Dermis microvascular lymphatic vessel endothelial cell (primary cell): ENCODE measurements around the gene UBR7. TPM values are rescaled to one million over a fixed set of nuclear protein-coding genes. Genes with fewer than 3 reads are reported as not detected.
"Not testable (repeated sequence)": the region's sequence is repeated elsewhere in the genome, so short reads cannot be mapped to it uniquely, and the experiment has no call there.

Experiments
- DNase-seq, 2 donors: peaks; one replicate each; pipeline versions ENCODE4 v3.0.0 to v3.0.0-alpha.2; 2010; ENCODE audit warnings: low read depth in 2 of 2
- total RNA-seq: library from RNA; depleted of rRNA; stranded (reverse); fragments of >200 nt; gene quantifications from 2 replicates; pipeline ENCODE4 v1.2.1, GENCODE V29; 2014

Gene UBR7
- total RNA-seq, 1 donor from 2014 or later, result 49.9 TPM

DNA sequence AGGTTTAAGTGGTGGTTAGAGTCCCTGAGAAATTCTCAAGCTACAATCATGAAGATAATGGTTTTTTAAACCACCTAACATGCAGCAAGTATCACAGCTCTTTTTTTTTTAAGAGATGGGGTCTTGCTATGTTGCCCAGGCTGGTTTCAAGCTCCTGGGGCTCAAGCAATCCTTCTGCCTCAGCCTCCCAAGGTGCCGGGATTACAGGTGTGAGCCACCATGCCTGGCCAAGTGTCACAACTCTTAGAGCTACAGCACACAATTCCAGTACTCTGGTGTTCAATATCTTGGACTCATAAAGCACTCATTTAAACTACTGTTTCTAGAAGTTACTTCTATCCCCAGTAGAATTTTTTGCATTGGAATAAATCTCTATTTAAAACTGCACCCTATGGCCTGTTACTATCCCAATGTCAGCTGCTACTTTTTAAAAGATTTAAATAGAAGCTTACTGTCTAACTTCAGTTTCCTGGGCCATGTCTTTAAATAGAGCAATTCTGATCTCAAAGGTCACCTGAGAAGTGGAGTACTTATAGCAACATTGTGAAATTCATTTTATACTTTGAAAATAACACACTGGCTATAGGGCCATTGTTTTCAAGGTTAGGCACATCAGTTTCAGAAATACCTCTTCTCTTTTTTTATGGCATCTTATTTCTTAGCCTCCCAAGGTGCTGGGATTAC is 11.6 kb upstream of the UBR7 start:
- DNase-seq, result no peak

DNA sequence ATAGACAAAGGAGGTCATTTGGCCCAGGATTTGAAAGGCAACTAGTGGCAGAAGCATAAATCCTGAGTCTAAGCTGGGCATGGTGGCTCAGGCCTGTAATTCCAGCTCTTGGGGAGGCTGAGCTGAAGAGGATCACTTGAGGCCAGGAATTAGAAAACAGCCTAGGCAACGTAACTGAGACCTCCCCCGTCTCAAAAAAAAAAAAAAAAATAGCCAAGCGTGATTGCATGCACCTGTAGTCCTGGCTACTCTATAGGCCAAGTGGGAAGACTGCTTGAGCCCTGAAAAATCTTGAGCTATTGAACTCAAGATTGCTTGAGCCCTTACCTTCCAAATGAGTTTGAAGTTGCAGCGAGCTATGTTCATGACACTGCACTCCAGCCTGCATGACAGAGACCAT is 8.0 kb upstream of the UBR7 start:
- no peak for DNase-seq

DNA sequence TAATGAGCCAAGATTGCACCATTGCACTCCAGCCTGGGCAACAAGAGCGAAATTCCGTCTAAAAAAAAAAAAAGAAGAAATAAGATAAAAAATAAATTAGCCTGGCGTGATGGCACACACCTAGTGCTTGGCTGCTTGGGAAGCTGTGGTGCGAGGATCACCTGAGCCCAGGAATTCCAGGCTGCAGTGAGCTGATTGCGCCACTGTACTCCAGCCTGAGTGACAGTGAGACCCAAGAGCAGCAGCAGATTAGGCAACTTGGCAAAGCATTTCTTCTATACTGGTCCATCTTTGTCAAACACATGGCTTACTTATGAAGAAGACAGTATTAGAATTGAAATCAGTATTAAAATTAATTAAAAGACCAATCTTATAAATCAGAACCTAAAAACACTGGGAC is 6.5 kb upstream of the UBR7 start:
- DNase-seq, result no peak

DNA sequence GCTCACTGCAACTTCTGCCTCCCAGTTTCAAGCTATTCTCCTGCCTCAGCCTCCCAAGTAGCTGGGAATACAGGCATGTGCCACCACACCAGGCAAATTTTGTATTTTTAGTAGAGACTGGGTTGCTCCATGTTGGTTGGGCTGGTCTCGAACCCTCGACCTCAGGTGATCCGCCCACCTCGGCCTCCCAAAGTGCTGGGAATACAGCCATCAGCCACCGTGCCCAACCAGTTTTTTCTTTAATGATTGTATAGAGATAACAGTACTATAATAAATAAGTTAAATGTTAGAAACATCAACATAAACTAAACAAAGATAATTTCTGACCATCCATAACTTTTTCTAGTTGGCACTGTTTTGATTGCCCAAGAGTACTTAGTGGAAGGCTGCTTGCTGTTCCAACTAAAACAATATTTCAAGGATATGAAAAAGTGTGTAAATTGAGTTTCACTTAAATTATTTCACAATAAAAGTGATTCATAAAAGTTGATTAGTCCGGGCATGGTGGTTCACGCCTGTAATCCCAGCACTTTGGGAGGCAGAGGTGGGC is 5.8 kb upstream of the UBR7 start:
- DNase-seq, result no peak

- DNase-seq, result peak in 1 of 2 donors; percentile 61
These were observed 632 bp downstream of the UBR7 start for GRCh38 chr14:93207468-93208308.

GRCh38 chr14:93212432-93212831 is 5.4 kb downstream of the UBR7 start:
- no peak for DNase-seq

DNA sequence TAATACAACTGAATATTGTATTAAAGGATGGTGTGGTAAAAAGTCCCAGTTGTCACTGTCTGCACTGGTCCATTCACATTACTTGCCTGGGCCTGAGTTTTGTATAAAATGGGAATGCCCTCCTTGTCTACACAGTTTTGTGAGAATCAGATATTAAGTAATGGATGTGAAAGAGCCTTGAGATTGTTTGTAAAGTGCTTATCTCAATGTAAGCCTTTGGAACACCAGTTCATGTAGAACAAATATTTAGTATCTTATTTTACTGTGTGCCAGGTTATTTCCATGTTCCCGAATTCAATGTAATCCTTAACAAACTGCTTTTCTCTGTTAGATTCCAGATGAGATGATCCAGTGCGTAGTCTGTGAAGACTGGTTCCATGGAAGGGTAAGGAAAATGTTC is 7.5 kb downstream of the UBR7 start:
- no peak for DNase-seq

DNA sequence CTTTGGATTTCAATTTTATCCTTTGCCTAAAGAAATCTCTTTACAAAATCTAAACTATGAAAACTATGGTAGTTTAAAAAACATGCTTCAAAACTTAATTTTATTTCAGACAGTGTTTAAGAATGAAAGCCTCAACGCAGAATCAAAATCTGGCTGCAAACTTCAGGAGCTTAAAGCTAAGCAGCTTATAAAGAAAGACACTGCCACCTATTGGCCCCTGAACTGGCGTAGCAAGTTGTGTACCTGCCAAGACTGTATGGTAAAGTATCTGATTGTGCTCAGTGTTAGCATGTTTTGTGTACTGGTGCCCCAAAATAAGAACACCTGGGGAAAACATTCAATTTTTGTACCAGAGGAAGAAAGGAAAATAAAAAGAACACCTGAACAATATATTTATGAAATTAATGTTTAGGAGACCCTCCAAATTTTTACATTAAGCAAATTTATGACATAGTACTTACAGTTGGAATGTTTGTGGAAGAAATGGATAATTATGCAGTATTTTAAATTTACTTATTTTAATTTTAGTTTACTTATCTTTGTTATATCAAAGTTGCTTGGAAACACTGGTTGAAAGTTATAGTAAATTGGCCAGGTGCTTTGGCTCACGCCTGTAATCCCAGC is 12.2 kb downstream of the UBR7 start:
- peak; percentile 67 to 75 for DNase-seq

DNA sequence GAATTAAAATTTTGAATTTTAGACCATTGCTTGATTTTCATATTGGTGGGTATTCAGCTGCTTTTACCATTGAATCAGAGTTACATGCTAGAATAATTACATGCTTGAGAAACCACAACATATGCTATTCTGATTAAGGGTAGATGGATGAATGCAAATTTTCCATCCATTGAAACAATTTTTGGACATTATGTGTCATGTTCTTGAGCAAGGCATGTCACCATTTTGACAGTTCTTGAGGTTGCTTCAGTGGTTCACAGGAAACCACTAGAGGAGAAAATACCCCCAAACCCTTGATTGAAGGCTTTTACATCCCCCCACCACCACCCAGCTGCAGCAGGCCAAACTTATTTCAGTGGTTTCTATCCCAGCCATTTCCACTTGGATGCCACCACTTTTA is 13.5 kb downstream of the UBR7 start:
- DNase-seq, result no peak

- no peak for DNase-seq
These were observed 16.5 kb downstream of the UBR7 start for GRCh38 chr14:93223565-93223964.

DNA sequence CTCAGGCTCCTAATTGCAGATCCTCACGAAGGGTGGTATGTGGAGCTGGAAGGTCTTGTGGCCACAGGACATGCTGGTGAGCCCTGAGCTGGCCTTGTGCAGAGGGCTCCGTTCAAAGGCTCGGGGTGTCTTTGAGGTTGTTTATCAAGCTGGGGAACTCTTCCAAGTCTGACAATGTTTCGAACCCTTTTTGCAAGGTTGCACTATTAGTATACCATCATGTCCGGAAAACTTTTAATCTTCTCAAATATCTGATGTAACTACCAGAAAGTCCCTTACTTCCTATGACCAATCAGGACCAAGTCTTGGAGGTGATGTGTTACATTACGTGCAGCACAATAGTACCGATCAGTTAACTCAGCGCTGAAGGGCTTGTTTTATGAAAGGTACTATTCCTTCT is 21.5 kb downstream of the UBR7 start:
- DNase-seq, result no peak

- no peak for DNase-seq
These were observed 23.5 kb downstream of the UBR7 start for GRCh38 chr14:93230539-93230938.

- peak; percentile 40 to 76 for DNase-seq
These were observed 24.3 kb downstream of the UBR7 start for GRCh38 chr14:93231129-93231979.

DNA sequence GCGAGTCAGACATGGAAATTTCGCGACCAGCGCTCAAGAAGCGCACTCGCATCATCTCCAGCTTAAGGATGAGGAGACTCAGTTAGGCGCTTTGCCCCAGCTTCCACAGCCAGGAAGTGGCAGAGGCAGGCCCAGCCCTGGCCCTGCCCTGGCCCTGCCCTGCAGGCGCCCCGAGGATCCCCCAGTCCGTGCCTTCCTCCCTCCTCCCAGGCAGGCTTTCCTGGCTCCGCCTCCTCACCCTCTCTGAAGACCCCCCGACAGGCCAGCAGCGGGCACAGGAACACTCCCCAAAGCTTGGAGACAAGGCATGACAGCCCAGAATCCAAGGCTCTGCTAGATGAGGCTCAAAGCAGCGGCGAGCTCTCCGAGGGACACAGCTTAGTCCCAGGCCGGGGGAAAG is 25.1 kb downstream of the UBR7 start:
- no peak for DNase-seq

GRCh38 chr14:93233078-93233477 is 26.0 kb downstream of the UBR7 start:
- DNase-seq, result not testable (repeated sequence)

GRCh38 chr14:93234798-93235197 is 27.7 kb downstream of the UBR7 start:
- peak in 1 of 2 donors; percentile 24 for DNase-seq

DNA sequence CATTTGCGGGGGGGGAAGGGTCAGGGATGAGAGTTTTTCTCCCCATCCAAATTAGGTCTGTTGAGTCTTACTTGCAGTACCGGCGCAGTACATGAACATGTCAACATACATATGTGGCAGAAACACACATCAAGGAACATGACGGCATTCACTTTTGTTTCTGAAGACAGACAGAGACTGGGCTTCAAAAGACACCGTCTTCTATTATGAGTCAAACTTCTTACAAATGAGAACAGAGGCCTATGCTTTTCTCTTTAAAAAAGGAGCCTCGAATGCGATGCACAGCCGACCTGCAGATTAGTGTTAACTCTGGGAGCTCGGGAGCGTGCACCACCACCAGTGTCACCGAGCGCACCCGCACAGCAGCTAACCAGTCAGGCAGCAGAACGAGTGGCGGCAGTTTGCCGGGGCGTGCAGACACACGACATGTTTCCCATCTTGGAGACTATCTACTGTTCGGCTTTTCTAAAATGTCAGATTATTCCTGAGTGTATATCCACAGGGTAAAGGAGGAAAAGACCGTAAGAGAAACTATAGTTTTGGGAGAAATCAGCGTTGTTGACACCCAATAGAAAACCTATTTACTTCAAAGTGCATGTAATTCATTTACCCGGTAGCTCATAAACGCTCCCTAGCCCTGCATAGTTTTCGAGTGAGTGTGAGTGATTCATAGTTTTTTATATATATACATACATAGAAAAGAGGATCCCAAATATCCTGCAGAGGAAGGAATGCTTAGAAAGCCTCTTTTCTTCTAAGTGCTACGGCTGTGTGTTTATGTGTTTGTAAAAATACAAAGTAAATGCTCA is 33.0 kb downstream of the UBR7 start:
- no peak for DNase-seq

DNA sequence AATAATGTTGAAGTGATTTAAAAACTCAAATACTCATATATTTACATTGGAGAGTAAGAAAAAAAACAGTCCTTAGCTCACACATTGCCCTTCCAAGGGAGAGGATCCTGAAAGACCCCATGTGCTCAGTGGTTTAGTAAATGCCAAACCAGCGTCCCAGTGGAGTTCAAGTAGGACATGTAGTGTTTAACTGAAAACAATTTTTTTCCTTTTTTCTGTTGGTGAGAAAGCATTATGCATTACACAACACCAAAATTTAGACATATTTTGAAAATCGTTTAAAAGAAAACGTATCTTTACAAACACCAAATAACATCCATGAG is 33.6 kb downstream of the UBR7 start:
- no peak for DNase-seq

GRCh38 chr14:93245764-93246420 is 38.8 kb downstream of the UBR7 start:
- DNase-seq, result no peak

- no peak for DNase-seq
These were observed 39.5 kb downstream of the UBR7 start for GRCh38 chr14:93246534-93246933.
